Bone marrow (tissue), 2 donors: Measurements from ENCODE around the gene PDXDC1.
A peak's percentile ranks its signal among the peaks of the same experiment; 100 is the strongest.
"Not testable (repeated sequence)": the region's sequence is repeated elsewhere in the genome, so short reads cannot be mapped to it uniquely, and the experiment has no call there.

ENCODE experiments used
- DNase-seq, 2 donors: peaks; one replicate each; lab custom pipeline; 2025; lab: John Stamatoyannopoulos, UW

PDXDC1 gene

DNA sequence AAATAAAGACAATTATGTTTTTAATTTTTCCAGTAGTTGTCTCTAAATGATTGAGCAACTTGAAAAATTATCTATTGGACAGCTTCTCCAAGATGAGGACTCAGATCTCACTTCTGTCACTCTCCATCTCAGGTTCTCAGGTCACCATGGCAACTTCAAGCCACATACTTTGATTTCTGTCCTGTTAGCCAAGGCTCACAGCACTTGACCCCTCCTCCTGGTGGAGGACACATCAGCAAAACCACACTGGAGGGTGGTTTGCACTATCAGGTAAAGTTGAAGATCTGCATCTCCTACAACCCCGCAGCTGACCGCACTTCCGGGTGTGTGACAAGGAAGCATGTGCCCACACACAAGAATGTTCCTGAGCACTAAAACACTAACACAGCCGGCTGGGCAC, 91.1 kb downstream of the PDXDC1 start:
- not testable (repeated sequence) for DNase-seq

GRCh38 chr16:15066690-15067089, 91.9 kb downstream of the PDXDC1 start:
- DNase-seq = not testable (repeated sequence)

GRCh38 chr16:15071013-15071412, 96.2 kb downstream of the PDXDC1 start:
- DNase-seq = not testable (repeated sequence)

GRCh38 chr16:15071916-15072769, 97.3 kb downstream of the PDXDC1 start:
- DNase-seq = not testable (repeated sequence)

GRCh38 chr16:15073101-15073500, 98.3 kb downstream of the PDXDC1 start:
- DNase-seq = no peak

- DNase-seq = not testable (repeated sequence)
Measured at GRCh38 chr16:15076161-15076560, 101.3 kb downstream of the PDXDC1 start.

DNA sequence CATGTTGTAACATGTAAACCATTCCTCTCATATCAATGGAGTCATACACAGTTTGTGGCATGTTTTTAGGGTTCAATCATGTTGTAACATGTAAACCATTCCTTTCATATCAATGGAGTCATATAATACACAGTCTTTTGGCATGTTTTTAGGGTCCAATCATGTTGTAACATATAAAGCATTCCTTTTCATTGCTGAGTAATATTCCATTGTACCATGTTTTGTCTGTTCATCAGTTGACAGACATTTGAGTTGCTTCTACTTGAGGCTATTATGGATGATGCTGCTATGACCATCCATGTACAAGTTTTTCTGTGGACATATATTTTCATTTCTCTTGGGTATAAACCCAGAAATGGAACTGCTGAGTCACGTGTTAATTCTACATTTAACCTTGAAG, 106.1 kb downstream of the PDXDC1 start:
- not testable (repeated sequence) for DNase-seq

DNA sequence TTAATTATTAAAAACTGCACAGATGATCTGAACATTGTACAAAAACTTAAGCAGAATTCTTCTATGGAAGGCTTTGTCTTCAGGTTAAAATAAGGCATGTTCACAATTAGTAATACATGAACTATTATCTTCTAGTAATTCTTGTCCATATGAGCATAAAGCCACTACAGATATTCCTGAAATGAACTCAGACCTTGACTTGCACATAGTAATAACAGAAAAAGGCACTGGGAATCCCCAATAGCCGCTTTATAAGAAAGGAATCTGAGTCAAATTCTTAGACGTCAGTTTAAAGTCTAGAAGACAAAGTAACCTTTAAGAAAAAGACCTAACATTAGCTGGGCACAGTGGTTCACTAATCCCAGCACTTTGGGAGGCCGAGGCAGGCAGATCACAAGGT, 108.0 kb downstream of the PDXDC1 start:
- DNase-seq = not testable (repeated sequence)

DNA sequence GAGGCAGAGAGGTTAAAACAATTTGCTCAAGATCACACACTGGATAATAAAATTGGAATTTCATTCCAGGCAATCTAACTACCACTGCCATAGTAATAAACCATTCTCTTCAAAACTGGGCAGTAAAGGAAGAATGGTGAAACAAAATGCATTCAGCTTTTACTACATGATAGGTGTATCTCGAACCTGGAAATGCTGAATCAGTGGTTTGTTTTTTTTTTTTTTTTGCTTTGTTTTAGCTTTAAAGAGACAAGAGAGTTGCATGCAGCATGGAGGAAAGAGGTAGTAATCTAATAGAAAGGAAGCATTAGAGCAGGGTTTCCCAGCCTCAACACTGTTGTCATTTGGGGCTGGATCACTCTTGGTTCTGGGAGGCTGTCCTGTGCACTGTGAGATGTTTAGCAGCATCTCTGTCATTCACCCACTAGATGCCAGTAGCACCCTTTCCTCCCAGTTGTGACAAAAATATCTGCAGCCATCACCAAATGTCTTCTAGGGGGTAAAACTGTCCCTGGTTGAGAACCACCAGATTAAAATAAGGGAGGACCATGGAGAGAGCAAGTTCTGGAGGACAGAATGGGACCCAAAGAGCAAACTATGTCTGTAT, 115.9 kb downstream of the PDXDC1 start:
- DNase-seq = peak in 1 of 2 donors; percentile 0

DNA sequence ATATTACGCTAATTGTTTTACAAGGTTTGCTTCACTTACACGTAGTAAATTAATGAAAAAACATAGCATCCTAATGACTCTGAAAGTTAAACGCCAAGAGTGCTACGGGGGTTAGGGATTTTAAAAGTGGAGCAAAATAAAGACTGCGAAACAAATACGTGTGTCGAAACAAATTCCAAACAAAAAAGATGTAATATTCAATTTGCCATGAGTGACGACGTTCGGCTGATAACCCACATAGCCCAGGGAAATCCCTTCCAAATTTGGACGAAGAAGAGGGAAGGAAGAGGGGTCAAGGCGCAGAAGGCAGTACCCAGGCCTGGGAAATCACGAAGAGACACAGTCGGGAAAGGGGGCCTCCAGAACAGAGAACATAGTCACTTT, 118.7 kb downstream of the PDXDC1 start:
- not testable (repeated sequence) for DNase-seq

- DNase-seq = peak; percentile 49 to 68
Measured at GRCh38 chr16:15093955-15094827, 119.4 kb downstream of the PDXDC1 start, which contains the start of gene RRN3. RRN3 (minus strand) TSS chr16:15094272; CDS start chr16:15094233, 39 bp downstream.

- not testable (repeated sequence) for DNase-seq
Measured at GRCh38 chr16:15096583-15096972, 121.8 kb downstream of the PDXDC1 start.

GRCh38 chr16:15099366-15099909, 124.6 kb downstream of the PDXDC1 start:
- not testable (repeated sequence) for DNase-seq

DNA sequence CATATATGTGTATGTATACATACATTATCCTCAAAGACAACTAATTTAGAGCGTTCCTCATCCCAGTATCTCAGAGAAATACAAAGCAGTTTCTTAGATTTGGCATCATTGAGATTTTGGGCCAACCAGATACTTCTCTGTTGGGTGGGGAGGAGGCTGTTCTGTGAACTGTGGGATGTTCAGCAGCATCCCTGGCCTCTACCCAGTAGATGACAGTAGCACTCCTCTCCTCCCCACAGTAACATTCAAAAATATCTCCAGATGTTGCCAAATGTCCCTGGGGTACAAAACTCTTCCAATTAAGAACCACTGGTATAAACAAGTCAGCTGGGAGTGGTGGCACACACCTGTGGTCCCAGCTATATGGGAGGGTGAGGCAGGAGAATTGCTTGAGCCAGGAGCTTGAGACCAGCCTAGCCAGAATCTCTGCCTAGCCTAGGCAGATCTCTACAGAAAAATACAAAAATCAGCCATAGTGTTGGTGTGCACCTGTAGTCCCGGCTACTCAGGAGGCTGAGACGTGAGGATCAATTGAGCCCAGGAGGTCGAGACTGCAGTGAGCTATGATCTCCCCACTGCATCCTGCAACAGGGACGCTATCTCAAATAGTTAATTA, 125.7 kb downstream of the PDXDC1 start:
- not testable (repeated sequence) for DNase-seq

- not testable (repeated sequence) for DNase-seq
Measured at GRCh38 chr16:15127641-15128425, 153.0 kb downstream of the PDXDC1 start.

GRCh38 chr16:15130256-15130932, 155.6 kb downstream of the PDXDC1 start:
- not testable (repeated sequence) for DNase-seq

DNA sequence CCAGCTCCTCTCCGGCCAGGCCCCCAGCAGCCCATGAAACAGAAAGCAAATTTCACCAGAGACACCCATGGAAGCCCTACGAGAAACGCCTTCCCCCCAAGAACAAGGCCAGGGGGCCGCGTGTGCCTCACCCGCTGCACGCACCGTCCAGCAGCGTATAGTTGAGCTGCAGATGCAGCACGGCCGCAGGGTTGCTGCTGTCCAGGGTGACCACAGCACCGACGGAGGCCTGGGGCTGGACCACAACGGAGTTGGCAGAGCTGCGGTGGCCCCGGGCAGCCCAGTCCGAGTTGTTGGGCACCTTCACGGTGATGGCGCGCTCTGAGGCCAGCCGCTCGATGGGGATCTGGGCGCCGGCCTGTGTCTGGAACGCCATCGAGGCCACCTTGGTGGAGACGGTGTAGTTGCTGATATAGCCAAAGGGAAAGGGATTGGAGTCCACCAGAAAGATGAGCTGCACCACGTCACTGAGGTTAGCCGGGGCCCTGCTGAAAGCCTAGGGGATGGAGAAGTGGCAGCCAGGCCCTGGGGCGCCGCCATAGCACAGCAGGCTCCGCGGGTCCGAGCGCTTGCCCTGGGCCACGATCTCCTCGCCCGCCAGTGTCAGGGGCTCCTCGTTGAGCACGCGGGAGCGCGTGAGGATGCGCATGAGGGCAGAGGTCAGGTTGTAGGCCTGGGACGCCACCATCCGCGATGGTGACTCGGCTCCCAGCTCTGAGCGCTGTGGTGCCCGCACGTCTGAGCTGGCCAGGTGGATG, 156.3 kb downstream of the PDXDC1 start:
- DNase-seq = not testable (repeated sequence)

GRCh38 chr16:15132719-15133428, 158.0 kb downstream of the PDXDC1 start:
- not testable (repeated sequence) for DNase-seq

DNA sequence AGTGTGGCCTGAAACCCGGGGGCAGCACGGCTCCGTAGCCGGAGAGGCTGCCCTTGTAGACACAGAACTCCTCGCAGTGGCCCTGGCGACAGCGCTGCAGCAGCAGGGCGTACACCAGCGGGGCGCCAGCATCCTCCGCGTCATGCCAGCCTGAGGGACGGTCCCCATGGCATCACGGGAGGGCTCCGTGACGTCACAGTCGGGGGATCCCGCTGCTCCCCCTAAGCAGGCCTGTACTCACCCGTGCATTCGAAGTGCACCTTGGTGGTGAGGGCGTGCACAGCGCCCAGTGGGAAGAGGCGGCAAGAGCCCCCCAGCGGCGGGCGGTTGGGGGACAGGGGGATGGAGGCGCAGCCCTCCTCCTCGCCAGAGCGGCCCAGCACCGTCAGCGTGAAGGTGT, 158.7 kb downstream of the PDXDC1 start:
- not testable (repeated sequence) for DNase-seq
